Vagina (tissue), 2 donors: ENCODE results near the gene STK24.

Source experiments
- CTCF ChIP-seq, 3 experiments: fragments of 450-650 bp in 2 of 3; fragments of 200-600 bp in 1 of 3; sonication (generic) in 1 of 3; IDR thresholded peaks; one replicate each; pipeline ENCODE4 v1.5.1; 2017 to 2019; ENCODE audit warnings: antibody characterized with exemption in 3 of 3, mild to moderate bottlenecking in 2 of 3, moderate library complexity in 2 of 3
- POLR2A ChIP-seq, 2 donors: fragments of 450-650 bp; IDR thresholded peaks; one replicate each; pipeline ENCODE4 v1.6.1; 2017; ENCODE audit warnings: antibody characterized with exemption in 2 of 2, mild to moderate bottlenecking in 2 of 2, moderate library complexity in 2 of 2
- POLR2AphosphoS5 ChIP-seq, 2 donors: sonication (generic); formaldehyde crosslinking; IDR thresholded peaks; one replicate each; pipeline ENCODE4 v1.9.0; 2017; ENCODE audit warnings: antibody characterized with exemption in 2 of 2, mild to moderate bottlenecking in 2 of 2, low read depth in 1 of 2; ENCODE audit not compliant: insufficient read depth in 1 of 2

GRCh38 chr13:98468361-98468760 lies 108.5 kb downstream of the STK24 start:
- TF ChIP-seq CTCF (IDR thresholded peaks at IDR 0.05) (no peak), POLR2A (IDR thresholded peaks at IDR 0.05) (no peak), POLR2AphosphoS5 (IDR thresholded peaks at IDR 0.05; ENCODE audit: insufficient read depth in 1 of 2, low read depth in 1 of 2) (no peak)
